Gastrocnemius medialis (tissue), 4 donors: ENCODE data around the gene DNAJC18. TPM values are rescaled to one million over a fixed set of nuclear protein-coding genes. Genes with fewer than 3 reads are reported as not detected.

Experiments
- ATAC-seq, 2 donors: fragments of 150-250 bp; one replicate each; pipeline ENCODE4 v1.9.1; 2016
- DNase-seq, 2 donors: peaks; one replicate each; pipeline ENCODE4 v3.0.0-alpha.2; 2019
- H3K27ac ChIP-seq, 4 donors: fragments of 200-600 bp; sonication (generic); 1 replicate in 1 of 4; 2 replicates in 3 of 4; pipeline ENCODE4 v1.5.1; 2016 to 2018; ENCODE audit warnings: mild to moderate bottlenecking in 2 of 4, moderate library complexity in 1 of 4
- H3K27me3 ChIP-seq, 3 donors: fragments of 200-600 bp; sonication (generic) in 2 of 3; 1 replicate in 1 of 3; 2 replicates in 2 of 3; pipeline versions ENCODE4 v1.5.1 to v1.6.0; 2016 to 2019; ENCODE audit warnings: mild to moderate bottlenecking in 1 of 3, moderate library complexity in 1 of 3
- H3K36me3 ChIP-seq, 2 donors: fragments of 200-600 bp; sonication (generic) in 1 of 2; one replicate each; pipeline ENCODE4 v1.5.1; 2017 to 2018
- H3K4me1 ChIP-seq, 2 donors: fragments of 200-600 bp; sonication (generic) in 1 of 2; one replicate each; pipeline ENCODE4 v1.5.1; 2016 to 2017; ENCODE audit warnings: mild to moderate bottlenecking in 2 of 2
- H3K4me3 ChIP-seq, 4 donors: fragments of 200-600 bp; sonication (generic) in 3 of 4; 1 replicate in 1 of 4; 2 replicates in 3 of 4; pipeline ENCODE4 v1.5.1; 2016 to 2019; ENCODE audit warnings: mild to moderate bottlenecking in 2 of 4
- H3K9me3 ChIP-seq, 3 donors: fragments of 200-600 bp; sonication (generic) in 2 of 3; 1 replicate in 1 of 3; 2 replicates in 2 of 3; pipeline ENCODE4 v1.5.1; 2016 to 2019
- POLR2A ChIP-seq, 2 donors: fragments of 450-650 bp; IDR thresholded peaks; one replicate each; pipeline ENCODE4 v1.6.1; 2017; ENCODE audit warnings: antibody characterized with exemption in 2 of 2, mild to moderate bottlenecking in 2 of 2, moderate library complexity in 2 of 2
- in situ Hi-C, 4 donors: fragments of 200-750 bp; cut with MboI; loops; one replicate each; pipeline versions ENCODE4 v1.15.0 to v1.8.0; 2017; ENCODE audit warnings: low sequenced_read_pairs in 4 of 4
- intact Hi-C: fragments of 100-400 bp; cut with DNase I; formaldehyde crosslinking; loops from one replicate; pipeline ENCODE4 v1.15.1; 2023; ENCODE audit warnings: low total_unique reads
- total RNA-seq, 4 donors: library from RNA; depleted of rRNA; stranded (reverse); fragments of >200 nt; gene quantifications; one replicate each; pipeline versions ENCODE4 v1.1.0 to v1.2.3, GENCODE V29; 2016
- TF ChIP-seq, protein P1 (sequence below), 5 experiments: fragments of 450-650 bp in 3 of 5; fragments of 200-600 bp in 2 of 5; sonication (generic) in 2 of 5; IDR thresholded peaks in 4 of 5; conservative IDR thresholded peaks in 1 of 5; 1 replicate in 4 of 5; 2 replicates in 1 of 5; pipeline ENCODE4 v1.5.1; 2016 to 2019; ENCODE audit warnings: antibody characterized with exemption in 5 of 5, mild to moderate bottlenecking in 3 of 5, moderate library complexity in 3 of 5

DNAJC18 gene
- total RNA-seq, 4 donors from 2014 or later = 5.1 to 21.7 (median 13.3) TPM

DNA sequence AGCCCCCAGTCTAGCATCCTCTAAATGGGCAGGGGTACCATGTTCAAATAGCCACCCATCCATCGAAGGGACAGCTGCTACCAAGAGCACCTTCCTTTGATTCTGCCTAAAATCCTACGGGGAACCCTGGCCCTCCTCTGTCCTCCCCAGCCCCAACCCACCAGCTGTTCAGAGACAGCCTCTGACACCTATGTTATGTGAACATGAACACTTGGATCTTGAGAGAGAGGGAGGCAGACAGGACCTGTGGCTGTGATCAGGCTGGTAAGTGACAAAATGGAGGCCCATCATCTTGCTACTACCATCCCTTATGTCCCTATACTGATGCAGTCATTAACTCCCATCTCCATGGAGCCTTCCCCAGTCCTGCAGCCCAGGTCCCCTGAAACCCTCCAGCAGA is 64.4 kb downstream of the DNAJC18 start:
- Histone ChIP-seq H3K4me3 (no peak overlapping the region), H3K9me3 (no peaks in the 10 kb centered on the region), H3K27ac (peak overlapping the region in 3 of 4 donors; percentile 80 to 87 (median 86)), H3K4me1 (peaks cover 14 to 25% of the 10 kb centered on the region in 2 donors), H3K36me3 (peaks cover 0 to 19% of the 10 kb centered on the region in 2 donors), H3K27me3 (no peaks in the 10 kb centered on the region)
- DNase-seq (no peak), ATAC-seq (no peak)
- intact Hi-C loops (loop anchor here (1.0 kb wide), 1 partner anchor 15 kb away; no protein-coding TSS in a partner anchor), in situ Hi-C loops (no loop called here)
- TF ChIP-seq, protein P1, sequence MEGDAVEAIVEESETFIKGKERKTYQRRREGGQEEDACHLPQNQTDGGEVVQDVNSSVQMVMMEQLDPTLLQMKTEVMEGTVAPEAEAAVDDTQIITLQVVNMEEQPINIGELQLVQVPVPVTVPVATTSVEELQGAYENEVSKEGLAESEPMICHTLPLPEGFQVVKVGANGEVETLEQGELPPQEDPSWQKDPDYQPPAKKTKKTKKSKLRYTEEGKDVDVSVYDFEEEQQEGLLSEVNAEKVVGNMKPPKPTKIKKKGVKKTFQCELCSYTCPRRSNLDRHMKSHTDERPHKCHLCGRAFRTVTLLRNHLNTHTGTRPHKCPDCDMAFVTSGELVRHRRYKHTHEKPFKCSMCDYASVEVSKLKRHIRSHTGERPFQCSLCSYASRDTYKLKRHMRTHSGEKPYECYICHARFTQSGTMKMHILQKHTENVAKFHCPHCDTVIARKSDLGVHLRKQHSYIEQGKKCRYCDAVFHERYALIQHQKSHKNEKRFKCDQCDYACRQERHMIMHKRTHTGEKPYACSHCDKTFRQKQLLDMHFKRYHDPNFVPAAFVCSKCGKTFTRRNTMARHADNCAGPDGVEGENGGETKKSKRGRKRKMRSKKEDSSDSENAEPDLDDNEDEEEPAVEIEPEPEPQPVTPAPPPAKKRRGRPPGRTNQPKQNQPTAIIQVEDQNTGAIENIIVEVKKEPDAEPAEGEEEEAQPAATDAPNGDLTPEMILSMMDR (IDR thresholded peaks at IDR 0.05 in 4 of 5, conservative IDR thresholded peaks at IDR 0.05 in 1 of 5) = no peak
- TF ChIP-seq POLR2A (IDR thresholded peaks at IDR 0.05) = no peak

DNA sequence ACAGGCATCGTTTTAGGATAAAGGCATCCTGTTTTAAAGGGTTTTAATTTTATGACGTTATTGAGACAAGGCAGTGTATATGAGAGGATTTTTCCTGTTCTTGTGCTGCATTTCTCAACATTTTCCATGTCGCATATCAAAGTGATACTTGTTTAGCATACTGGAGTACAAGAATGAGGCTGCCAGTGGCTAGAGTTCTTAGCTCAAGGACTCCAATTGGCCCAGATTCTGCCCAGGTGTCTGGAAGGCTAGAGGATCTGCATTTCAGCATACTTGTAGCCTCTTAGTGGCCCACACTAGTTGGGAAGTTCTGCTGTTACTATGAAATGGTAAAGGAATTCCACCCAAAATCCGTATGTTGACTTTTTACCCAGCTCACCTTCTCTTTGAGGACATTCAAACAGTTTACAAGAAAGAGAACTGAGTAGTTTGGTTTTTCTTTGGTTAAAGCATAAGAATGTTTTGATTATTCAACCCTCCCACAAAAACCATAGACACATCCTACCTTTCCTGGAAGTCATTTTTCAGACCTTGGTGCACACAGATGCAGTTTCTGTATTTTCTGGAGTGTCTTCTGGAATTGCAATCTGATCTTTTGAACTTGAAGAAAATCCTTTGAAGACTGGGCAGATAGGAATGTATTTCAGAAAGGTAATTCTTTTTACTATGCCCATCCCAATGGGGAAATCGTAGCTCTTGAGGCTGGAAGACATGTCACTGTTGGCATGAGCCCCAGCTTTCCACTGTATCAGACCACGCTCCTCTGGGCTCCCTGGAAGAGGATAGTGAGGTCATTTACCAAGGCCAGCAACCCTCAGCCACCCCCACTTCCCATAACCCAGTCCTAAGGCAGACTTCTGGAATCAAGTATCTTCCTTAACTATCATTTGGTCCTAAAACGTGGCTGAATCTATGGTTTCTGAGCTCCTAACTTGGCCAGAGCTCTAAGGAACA is 67.6 kb downstream of the DNAJC18 start:
- no peaks in the 10 kb centered on the region for H3K27me3 ChIP-seq
- in situ Hi-C loops (no loop called here), intact Hi-C loops (loop anchor here (2.0 kb wide), 1 partner anchor 29 kb away; no protein-coding TSS in a partner anchor)
- H3K4me1 ChIP-seq = peaks cover 26 to 39% of the 10 kb centered on the region in 2 donors
- H3K36me3 ChIP-seq = peaks cover 0 to 28% of the 10 kb centered on the region in 2 donors
- ATAC-seq (no peak), DNase-seq (no peak)
- peak overlapping the region; percentile 80 to 87 (median 86) for H3K27ac ChIP-seq
- no peak overlapping the region for H3K4me3 ChIP-seq
- TF ChIP-seq, protein P1 (IDR thresholded peaks at IDR 0.05 in 4 of 5, conservative IDR thresholded peaks at IDR 0.05 in 1 of 5) = no peak
- no peak for TF ChIP-seq POLR2A (IDR thresholded peaks at IDR 0.05)
- no peaks in the 10 kb centered on the region for H3K9me3 ChIP-seq

DNA sequence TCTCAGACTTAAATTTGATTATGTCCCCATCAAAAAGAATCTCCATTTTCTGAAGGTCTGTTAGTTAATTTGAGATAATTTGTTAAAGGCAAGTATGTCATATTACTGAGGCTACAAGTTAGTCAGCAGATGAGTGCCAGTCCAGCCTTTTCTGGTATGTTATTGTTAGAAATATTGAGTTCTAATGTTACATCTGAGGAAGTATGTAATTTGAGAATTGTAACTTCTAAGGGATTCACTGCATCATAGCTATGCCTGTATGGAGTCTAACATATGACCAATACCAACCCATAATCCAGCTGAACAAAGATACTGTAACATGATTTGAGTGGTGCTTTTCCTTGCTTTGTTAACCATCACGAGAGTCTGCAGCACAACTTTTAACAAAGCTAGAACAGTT is 70.1 kb downstream of the DNAJC18 start:
- in situ Hi-C loops (no loop called here), intact Hi-C loops (no loop called here)
- no peak overlapping the region for H3K4me3 ChIP-seq
- no peak for DNase-seq
- peaks cover 0 to 54% of the 10 kb centered on the region in 2 donors for H3K36me3 ChIP-seq
- no peaks in the 10 kb centered on the region for H3K27me3 ChIP-seq
- peaks cover 23 to 33% of the 10 kb centered on the region in 2 donors for H3K4me1 ChIP-seq
- no peak for TF ChIP-seq POLR2A (IDR thresholded peaks at IDR 0.05)
- TF ChIP-seq, protein P1 (IDR thresholded peaks at IDR 0.05 in 4 of 5, conservative IDR thresholded peaks at IDR 0.05 in 1 of 5) = no peak
- no peaks in the 10 kb centered on the region for H3K9me3 ChIP-seq
- ATAC-seq = no peak
- peak overlapping the region; percentile 40 to 63 (median 54) for H3K27ac ChIP-seq

DNA sequence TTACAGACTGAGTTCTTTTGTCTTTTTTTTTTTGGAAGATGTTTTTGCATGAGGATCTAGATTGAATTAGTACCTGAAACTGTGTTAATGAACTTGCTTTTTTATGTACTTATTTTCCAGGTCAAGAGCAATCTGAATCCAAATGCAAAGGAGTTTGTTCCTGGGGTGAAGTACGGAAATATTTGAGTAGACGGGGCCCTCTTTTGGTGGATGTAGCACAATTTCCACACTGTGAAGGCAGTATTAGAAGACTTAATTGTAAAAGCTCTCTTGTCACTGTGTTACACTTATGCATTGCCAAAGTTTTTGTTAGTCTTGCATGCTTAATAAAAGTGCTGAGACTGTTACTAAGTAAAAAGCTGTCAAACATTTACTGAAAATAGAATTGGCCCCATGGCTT is 70.7 kb downstream of the DNAJC18 start:
- ATAC-seq (no peak), DNase-seq (no peak)
- in situ Hi-C loops = no loop called here
- TF ChIP-seq, protein P1 (IDR thresholded peaks at IDR 0.05 in 4 of 5, conservative IDR thresholded peaks at IDR 0.05 in 1 of 5) = no peak
- TF ChIP-seq POLR2A (IDR thresholded peaks at IDR 0.05) = no peak
- Histone ChIP-seq H3K27ac (peak overlapping the region; percentile 40 to 63 (median 54)), H3K36me3 (peaks cover 0 to 59% of the 10 kb centered on the region in 2 donors), H3K4me1 (peaks cover 19 to 28% of the 10 kb centered on the region in 2 donors), H3K4me3 (no peak overlapping the region), H3K27me3 (no peaks in the 10 kb centered on the region), H3K9me3 (no peaks in the 10 kb centered on the region)
- intact Hi-C loops = no loop called here
